HUES64 (cell line): ENCODE data around the gene ERMAP. TPM values are rescaled to one million over a fixed set of nuclear protein-coding genes. Genes with fewer than 3 reads are reported as not detected.

Experiments
- H3K27ac ChIP-seq: 2 replicates; pipeline ENCODE4 v1.7.0; 2013; ENCODE audit warnings: low read depth, low read length, inconsistent platforms
- H3K27me3 ChIP-seq: 2 replicates; pipeline ENCODE4 v1.6.1; 2013; ENCODE audit warnings: mild to moderate bottlenecking, low read length; ENCODE audit not compliant: insufficient read depth
- H3K36me3 ChIP-seq: 2 replicates; pipeline ENCODE4 v1.6.1; 2013; ENCODE audit warnings: mild to moderate bottlenecking, low read length; ENCODE audit not compliant: insufficient read depth
- H3K4me1 ChIP-seq: 2 replicates; pipeline ENCODE4 v1.6.1; 2013; ENCODE audit warnings: mild to moderate bottlenecking, low read length, moderate library complexity; ENCODE audit not compliant: insufficient read depth
- H3K4me3 ChIP-seq: 2 replicates; pipeline ENCODE4 v1.5.1; 2013; ENCODE audit warnings: mild to moderate bottlenecking, low read length, moderate library complexity
- H3K9ac ChIP-seq: 2 replicates; pipeline ENCODE4 v1.6.1; 2013; ENCODE audit warnings: mild to moderate bottlenecking, low read depth, low read length
- H3K9me3 ChIP-seq: 2 replicates; pipeline ENCODE4 v1.6.1; 2013; ENCODE audit warnings: low read depth, low read length; ENCODE audit not compliant: insufficient read depth
- WGBS: fragments of 150-250, 120-280 bp; methylation state at CpG from one replicate; pipeline ENCODE4 v1.1.7; 2013; ENCODE audit warnings: missing lambda C conversion rate; 5-methylcytosine and 5-hydroxymethylcytosine counted together
- polyA plus RNA-seq, 2 experiments: library from polyadenylated mRNA; stranded (reverse); fragments of 50-300 nt; gene quantifications; one replicate each; pipeline ENCODE4 v1.2.3, GENCODE V29; 2013

Gene ERMAP
- 2.8 TPM for polyA plus RNA-seq (2013, experiment 1 of 2)
- 2.5 TPM for polyA plus RNA-seq (2013, experiment 2 of 2)

GRCh38 chr1:42816585-42817439, at the start of gene ERMAP, which contains the start of gene SVBP:
Gene ERMAP, plus strand, starts transcription at chr1:42817122. Its CDS starts 13,327 bp downstream, at chr1:42830449.
Gene SVBP, minus strand, starts transcription at chr1:42817397. Its CDS starts 853 bp downstream, at chr1:42816544.
- Histone ChIP-seq H3K9ac (peak within 1 kb of the TSS; percentile 99), H3K36me3 (no peaks in the 10 kb centered on the region; the same call in 1 of the 2 replicates), H3K27ac (peak within 1 kb of the TSS; percentile 100), H3K4me3 (peak within 1 kb of the TSS; percentile 94), H3K9me3 (no peaks in the 10 kb centered on the region), H3K4me1 (peaks cover 19% of the 10 kb centered on the region), H3K27me3 (no peaks in the 10 kb centered on the region)
- WGBS = under 1% methylated on average over 64 of the region's 66 CpGs

GRCh38 chr1:42767510-42768000, 49.4 kb upstream of the ERMAP start:
- Histone ChIP-seq H3K9ac (peak overlapping the region; percentile 79), H3K27me3 (no peaks in the 10 kb centered on the region), H3K36me3 (peaks cover under 1% of the 10 kb centered on the region), H3K9me3 (no peaks in the 10 kb centered on the region), H3K4me3 (peak overlapping the region; percentile 93), H3K27ac (peak overlapping the region; percentile 63; the same call in 1 of the 2 replicates), H3K4me1 (peaks cover 15% of the 10 kb centered on the region)
- WGBS = 6% methylated on average over 23 of the region's 23 CpGs

DNA sequence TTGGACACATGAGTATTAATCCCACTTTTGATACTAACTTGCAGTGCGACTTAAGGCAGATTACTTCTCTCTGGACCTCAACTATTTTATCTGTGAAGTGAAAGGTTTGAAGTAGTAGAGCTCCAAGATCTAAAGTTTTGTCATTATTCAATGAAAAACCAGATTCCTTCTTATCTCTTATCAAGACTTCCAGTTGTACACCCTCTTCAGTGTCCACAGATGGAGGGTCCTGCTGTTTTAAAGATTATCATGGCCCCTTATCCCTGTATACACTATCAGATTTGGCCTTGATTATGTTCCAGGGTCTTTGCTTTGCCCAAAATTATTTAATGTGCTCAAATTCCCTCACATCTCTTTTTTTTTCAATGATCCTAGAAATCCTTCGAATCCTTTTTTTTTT, 48.8 kb upstream of the ERMAP start:
- WGBS = 92% methylated on average over 2 of the region's 2 CpGs

GRCh38 chr1:42769811-42770210, 47.1 kb upstream of the ERMAP start:
- WGBS = 96% methylated on average over 2 of the region's 3 CpGs
- Histone ChIP-seq H3K4me3 (no peak overlapping the region), H3K9me3 (no peaks in the 10 kb centered on the region), H3K27ac (no peak overlapping the region), H3K27me3 (no peaks in the 10 kb centered on the region), H3K36me3 (peaks cover 21% of the 10 kb centered on the region), H3K4me1 (peaks cover 10% of the 10 kb centered on the region), H3K9ac (no peak overlapping the region)

More for the DNA sequence above, 48.8 kb upstream of the ERMAP start:
- H3K4me3 ChIP-seq = peak overlapping the region; percentile 93
- no peaks in the 10 kb centered on the region for H3K27me3 ChIP-seq
- H3K9ac ChIP-seq = peak overlapping the region; percentile 79
- no peak overlapping the region for H3K27ac ChIP-seq
- peaks cover 6% of the 10 kb centered on the region; the same call in 1 of the 2 replicates for H3K36me3 ChIP-seq
- no peaks in the 10 kb centered on the region for H3K9me3 ChIP-seq
- peaks cover 15% of the 10 kb centered on the region for H3K4me1 ChIP-seq

DNA sequence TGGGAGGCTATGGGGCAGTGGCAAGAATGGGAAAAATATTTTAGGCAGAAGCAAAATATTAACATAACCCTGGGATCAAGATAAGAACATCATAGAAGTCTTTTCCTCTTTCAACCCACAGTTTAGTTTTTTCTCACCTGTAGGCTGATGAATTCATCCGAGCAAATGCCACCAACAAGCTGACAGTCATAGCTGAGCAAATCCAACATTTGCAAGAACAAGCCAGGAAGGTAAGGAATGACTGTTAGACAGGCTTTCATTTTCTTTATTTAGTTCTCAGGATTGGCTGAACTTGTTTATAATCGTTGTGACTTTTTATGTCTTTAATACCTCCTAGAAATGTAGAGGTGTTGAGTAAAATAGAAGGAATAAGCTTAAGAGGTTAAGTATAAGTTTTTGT, 43.5 kb upstream of the ERMAP start:
- H3K4me1 ChIP-seq = no peaks in the 10 kb centered on the region
- H3K9ac ChIP-seq = no peak overlapping the region
- no peaks in the 10 kb centered on the region for H3K27me3 ChIP-seq
- no peak overlapping the region for H3K27ac ChIP-seq
- H3K4me3 ChIP-seq = no peak overlapping the region
- WGBS = 43% methylated on average over 2 of the region's 2 CpGs
- H3K36me3 ChIP-seq = peaks cover 54% of the 10 kb centered on the region
- no peaks in the 10 kb centered on the region for H3K9me3 ChIP-seq

- Histone ChIP-seq H3K9me3 (no peaks in the 10 kb centered on the region), H3K9ac (no peak overlapping the region), H3K27me3 (no peaks in the 10 kb centered on the region), H3K4me1 (no peaks in the 10 kb centered on the region), H3K4me3 (no peak overlapping the region), H3K27ac (no peak overlapping the region), H3K36me3 (peaks cover 67% of the 10 kb centered on the region)
- WGBS = 93% methylated on average over 5 of the region's 5 CpGs
Measured at GRCh38 chr1:42774928-42775526, 41.9 kb upstream of the ERMAP start.

- peaks cover 78% of the 10 kb centered on the region for H3K36me3 ChIP-seq
- H3K27ac ChIP-seq = no peak overlapping the region
- H3K4me3 ChIP-seq = no peak overlapping the region
- no peaks in the 10 kb centered on the region for H3K27me3 ChIP-seq
- no peaks in the 10 kb centered on the region for H3K9me3 ChIP-seq
- H3K4me1 ChIP-seq = no peaks in the 10 kb centered on the region
- no peak overlapping the region for H3K9ac ChIP-seq
- WGBS = 98% methylated on average over 6 of the region's 6 CpGs
Measured at GRCh38 chr1:42776502-42776901, 40.4 kb upstream of the ERMAP start.

DNA sequence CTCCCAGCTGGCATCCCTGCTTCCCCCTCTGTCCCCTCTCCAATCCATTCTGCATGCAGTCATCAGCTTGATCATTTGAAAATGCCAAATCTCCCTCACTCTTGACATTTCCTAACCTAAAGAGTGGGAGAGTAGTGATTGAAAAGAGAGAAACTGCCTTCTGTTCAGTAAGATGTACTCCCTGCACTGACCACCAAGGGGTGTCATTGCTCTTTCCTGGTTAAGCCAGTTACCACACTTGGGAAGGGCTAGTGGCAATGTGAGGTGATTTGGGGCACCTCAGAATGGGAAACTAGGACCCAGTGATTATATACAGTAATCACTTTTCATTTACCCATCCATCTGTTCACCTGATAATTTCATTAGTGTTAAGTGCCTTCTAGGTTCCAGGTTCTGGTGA, 39.1 kb upstream of the ERMAP start:
- H3K36me3 ChIP-seq = peaks cover 86% of the 10 kb centered on the region
- no peak overlapping the region for H3K4me3 ChIP-seq
- H3K27me3 ChIP-seq = no peaks in the 10 kb centered on the region
- no peak overlapping the region for H3K9ac ChIP-seq
- no peak overlapping the region for H3K27ac ChIP-seq
- H3K4me1 ChIP-seq = no peaks in the 10 kb centered on the region
- no peaks in the 10 kb centered on the region for H3K9me3 ChIP-seq

GRCh38 chr1:42779725-42780124, 37.2 kb upstream of the ERMAP start:
- Histone ChIP-seq H3K36me3 (peaks cover 74% of the 10 kb centered on the region), H3K4me3 (no peak overlapping the region), H3K27me3 (no peaks in the 10 kb centered on the region), H3K4me1 (no peaks in the 10 kb centered on the region), H3K27ac (no peak overlapping the region), H3K9ac (no peak overlapping the region), H3K9me3 (no peaks in the 10 kb centered on the region)
- 92% methylated on average over 2 of the region's 2 CpGs for WGBS

DNA sequence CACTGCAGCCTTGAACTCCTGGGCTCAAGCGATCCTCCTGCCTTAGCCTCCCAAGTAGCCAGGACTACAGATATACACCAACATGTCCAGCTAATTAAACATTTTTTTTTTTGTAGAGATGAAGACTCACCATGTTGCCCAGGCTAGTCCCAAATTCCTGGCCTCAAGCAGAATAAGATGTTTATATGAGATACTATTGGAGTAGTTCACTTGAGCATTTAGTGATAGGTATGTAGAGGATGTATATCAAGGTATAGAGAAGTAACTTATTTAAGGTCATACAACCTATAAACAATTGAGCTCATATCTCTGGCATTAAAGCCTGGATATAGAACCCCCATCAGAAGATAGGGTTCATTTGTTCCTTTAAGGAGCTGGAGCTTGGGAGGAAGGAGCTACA, 36.7 kb upstream of the ERMAP start:
- no peak overlapping the region for H3K4me3 ChIP-seq
- no peaks in the 10 kb centered on the region for H3K4me1 ChIP-seq
- H3K36me3 ChIP-seq = peaks cover 69% of the 10 kb centered on the region
- WGBS = 96% methylated on average over 1 of the region's 1 CpG
- H3K27ac ChIP-seq = no peak overlapping the region
- no peak overlapping the region for H3K9ac ChIP-seq
- no peaks in the 10 kb centered on the region for H3K9me3 ChIP-seq
- H3K27me3 ChIP-seq = no peaks in the 10 kb centered on the region

DNA sequence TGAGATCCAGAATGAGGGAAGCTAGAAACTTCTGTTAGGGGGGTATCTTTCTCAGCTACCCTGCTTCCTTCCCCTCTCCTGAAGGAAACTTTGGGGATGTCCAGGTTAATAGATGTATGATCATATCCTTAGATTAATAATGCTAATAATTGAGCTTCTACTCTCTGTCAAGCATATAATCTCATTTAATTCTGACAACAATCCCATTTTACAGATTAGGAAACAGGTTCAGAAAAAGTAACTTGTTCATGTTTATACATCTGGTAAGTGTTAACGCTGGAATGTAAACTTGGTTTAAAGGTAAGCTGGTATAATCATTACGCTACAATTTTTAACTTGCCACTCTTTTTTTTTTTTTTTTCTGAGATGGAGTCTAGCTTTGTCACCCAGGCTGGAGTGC, 33.8 kb upstream of the ERMAP start:
- WGBS = 100% methylated on average over 2 of the region's 2 CpGs
- H3K27me3 ChIP-seq = no peaks in the 10 kb centered on the region
- H3K9ac ChIP-seq = no peak overlapping the region
- no peak overlapping the region for H3K4me3 ChIP-seq
- no peaks in the 10 kb centered on the region for H3K9me3 ChIP-seq
- H3K4me1 ChIP-seq = peaks cover 4% of the 10 kb centered on the region; the same call in 1 of the 2 replicates
- no peak overlapping the region for H3K27ac ChIP-seq
- H3K36me3 ChIP-seq = peaks cover 43% of the 10 kb centered on the region
